GM12865 (cell line): ENCODE data around the gene DAGLB.

Experiments
- DNase-seq: peaks from one replicate; pipeline ENCODE4 v3.0.0; 2010; ENCODE audit warnings: low read depth
- H3K4me3 ChIP-seq: 2 replicates; pipeline ENCODE4 v1.5.1; 2011; ENCODE audit warnings: mild to moderate bottlenecking, low read depth, low read length, control low read depth
- TF ChIP-seq, protein P1 (sequence below): IDR thresholded peaks from 2 replicates; pipeline ENCODE4 v1.5.1; 2011; ENCODE audit warnings: low read length, control low read depth, low read depth, inconsistent platforms; ENCODE audit not compliant: insufficient read depth; ENCODE audit errors: missing control alignments

DAGLB gene

DNA sequence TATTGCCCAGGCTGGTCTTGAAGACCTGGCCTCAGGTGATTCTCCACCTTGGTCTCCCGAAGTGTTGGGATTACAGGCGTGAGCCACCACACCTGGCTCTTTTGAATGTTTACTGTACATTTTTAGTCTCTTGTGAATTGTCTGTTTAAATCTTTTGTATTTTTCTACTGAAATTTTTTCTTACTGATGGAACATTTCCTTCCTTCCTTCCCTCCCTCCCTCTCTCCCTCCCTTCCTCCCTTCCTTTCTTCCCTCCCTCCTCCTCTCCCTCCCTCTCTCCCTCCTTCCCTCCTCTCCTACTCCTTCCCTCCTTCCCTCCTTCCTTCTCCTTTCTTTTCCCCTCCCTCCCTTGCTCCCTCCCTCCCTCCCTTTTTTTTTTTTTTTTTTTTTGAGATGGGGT is 58.0 kb downstream of the DAGLB start:
- no peak for DNase-seq
- TF ChIP-seq, protein P1, sequence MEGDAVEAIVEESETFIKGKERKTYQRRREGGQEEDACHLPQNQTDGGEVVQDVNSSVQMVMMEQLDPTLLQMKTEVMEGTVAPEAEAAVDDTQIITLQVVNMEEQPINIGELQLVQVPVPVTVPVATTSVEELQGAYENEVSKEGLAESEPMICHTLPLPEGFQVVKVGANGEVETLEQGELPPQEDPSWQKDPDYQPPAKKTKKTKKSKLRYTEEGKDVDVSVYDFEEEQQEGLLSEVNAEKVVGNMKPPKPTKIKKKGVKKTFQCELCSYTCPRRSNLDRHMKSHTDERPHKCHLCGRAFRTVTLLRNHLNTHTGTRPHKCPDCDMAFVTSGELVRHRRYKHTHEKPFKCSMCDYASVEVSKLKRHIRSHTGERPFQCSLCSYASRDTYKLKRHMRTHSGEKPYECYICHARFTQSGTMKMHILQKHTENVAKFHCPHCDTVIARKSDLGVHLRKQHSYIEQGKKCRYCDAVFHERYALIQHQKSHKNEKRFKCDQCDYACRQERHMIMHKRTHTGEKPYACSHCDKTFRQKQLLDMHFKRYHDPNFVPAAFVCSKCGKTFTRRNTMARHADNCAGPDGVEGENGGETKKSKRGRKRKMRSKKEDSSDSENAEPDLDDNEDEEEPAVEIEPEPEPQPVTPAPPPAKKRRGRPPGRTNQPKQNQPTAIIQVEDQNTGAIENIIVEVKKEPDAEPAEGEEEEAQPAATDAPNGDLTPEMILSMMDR = no peak
- H3K4me3 ChIP-seq = no peak overlapping the region

DNA sequence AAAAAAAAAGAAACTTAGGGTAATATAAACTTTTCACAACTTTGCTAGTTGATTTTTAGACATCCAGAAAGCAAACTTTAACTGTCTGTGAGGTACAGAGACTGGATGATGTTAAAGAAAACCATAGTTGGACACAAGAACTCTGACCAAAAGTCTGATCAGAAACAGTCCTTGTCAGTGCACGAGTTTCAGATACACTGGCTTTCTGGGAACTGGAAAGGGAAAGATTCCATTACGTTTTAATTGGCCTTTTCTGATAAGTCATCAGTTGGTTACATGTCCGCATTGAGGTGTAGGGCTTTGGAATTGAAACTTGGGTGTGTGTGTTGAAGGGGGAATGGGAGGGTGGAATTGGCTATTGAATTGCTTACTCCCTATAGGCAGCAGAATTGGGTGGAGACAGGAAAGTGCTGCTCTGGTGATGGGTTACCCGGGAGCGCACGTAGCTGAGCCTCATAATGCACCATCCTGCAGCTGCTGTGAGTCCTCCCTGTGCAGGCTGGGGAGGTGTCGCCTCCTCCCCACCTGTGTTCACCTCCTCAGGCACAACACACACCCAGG is 59.9 kb downstream of the DAGLB start:
- no peak overlapping the region for H3K4me3 ChIP-seq
- TF ChIP-seq, protein P1 = no peak
- no peak for DNase-seq

DNA sequence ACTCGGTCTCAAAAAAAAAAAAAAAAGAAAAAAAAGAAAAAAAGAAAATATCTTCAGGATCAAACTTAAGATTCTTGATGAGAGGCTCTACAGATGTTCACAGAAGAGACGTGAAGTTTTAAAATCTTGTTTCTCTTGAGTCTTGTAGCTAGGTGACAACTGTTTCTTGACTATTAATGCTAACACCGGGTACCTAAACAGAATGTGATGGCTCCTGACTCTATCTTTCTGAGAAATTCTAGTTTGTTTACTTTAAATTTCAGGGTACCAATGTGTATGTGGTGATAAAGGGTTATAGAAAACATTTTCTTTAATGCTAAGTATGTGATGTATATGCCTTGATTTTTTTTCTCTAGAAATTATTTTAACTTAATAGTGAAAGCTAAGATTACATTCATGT is 61.0 kb downstream of the DAGLB start:
- DNase-seq = no peak
- TF ChIP-seq, protein P1 = no peak
- no peak overlapping the region for H3K4me3 ChIP-seq

- DNase-seq = no peak
- TF ChIP-seq, protein P1 = no peak
- H3K4me3 ChIP-seq = no peak overlapping the region
These were observed 61.7 kb downstream of the DAGLB start for GRCh38 chr7:6385909-6386560.

GRCh38 chr7:6385110-6385781 is 62.5 kb downstream of the DAGLB start:
- TF ChIP-seq, protein P1 = no peak
- DNase-seq = no peak
- no peak overlapping the region for H3K4me3 ChIP-seq

DNA sequence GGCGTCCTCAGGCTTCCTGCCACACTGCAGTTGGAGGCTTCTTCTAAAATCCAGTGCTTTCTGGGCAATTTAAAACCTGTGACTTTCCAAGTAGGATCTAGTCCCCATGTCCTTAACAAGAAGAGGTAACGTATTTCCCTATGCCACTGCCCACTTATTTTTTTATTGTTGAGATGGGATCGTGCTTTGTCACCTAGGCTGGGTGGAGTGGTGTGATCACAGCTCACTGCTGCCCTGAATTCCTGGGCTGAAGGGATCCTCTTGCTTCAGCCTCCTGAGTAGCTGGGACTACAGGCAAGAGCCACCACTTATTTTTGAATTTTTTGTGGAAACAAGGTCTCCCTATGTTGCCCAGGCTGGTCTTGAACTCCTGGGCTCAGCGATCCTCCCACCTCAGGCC is 63.4 kb downstream of the DAGLB start:
- no peak for DNase-seq
- TF ChIP-seq, protein P1 = no peak
- no peak overlapping the region for H3K4me3 ChIP-seq
